SK-N-SH (cell line): ENCODE data around the gene CEP44.
"Not testable (repeated sequence)": the region's sequence is repeated elsewhere in the genome, so short reads cannot be mapped to it uniquely, and the experiment has no call there.

Source experiments
- CTCF ChIP-seq: fragments of 200-600 bp; sonication (generic); IDR thresholded peaks from 2 replicates; pipeline ENCODE4 v1.6.1; 2017; ENCODE audit warnings: antibody characterized with exemption, mild to moderate bottlenecking, moderate library complexity
- EP300 ChIP-seq, 2 experiments: IDR thresholded peaks; 2 replicates each; pipeline versions ENCODE4 v1.4.0 to v1.6.1; 2012; ENCODE audit warnings: borderline replicate concordance in 1 of 2, low read depth in 1 of 2, low read length in 1 of 2
- FOXM1 ChIP-seq: IDR thresholded peaks from 2 replicates; pipeline ENCODE4 v1.4.0; 2012; ENCODE audit warnings: low read depth, mild to moderate bottlenecking
- MAX ChIP-seq: IDR thresholded peaks from 2 replicates; pipeline ENCODE4 v1.4.0; 2012; ENCODE audit warnings: low read depth
- POLR2AphosphoS5 ChIP-seq: IDR thresholded peaks from 2 replicates; pipeline ENCODE4 v1.6.1; 2012; ENCODE audit warnings: low read depth, low read length
- RAD21 ChIP-seq: IDR thresholded peaks from 2 replicates; pipeline ENCODE4 v1.6.1; 2012; ENCODE audit warnings: mild to moderate bottlenecking, low read length
- USF1 ChIP-seq: IDR thresholded peaks from 2 replicates; pipeline ENCODE4 v1.4.0; 2012; ENCODE audit warnings: low read depth, borderline replicate concordance
- USF2 ChIP-seq: fragments of 150-350 bp; IDR thresholded peaks from 2 replicates; pipeline ENCODE4 v1.6.1; 2017; ENCODE audit warnings: antibody characterized with exemption, low read length, low read depth, borderline replicate concordance

DNA sequence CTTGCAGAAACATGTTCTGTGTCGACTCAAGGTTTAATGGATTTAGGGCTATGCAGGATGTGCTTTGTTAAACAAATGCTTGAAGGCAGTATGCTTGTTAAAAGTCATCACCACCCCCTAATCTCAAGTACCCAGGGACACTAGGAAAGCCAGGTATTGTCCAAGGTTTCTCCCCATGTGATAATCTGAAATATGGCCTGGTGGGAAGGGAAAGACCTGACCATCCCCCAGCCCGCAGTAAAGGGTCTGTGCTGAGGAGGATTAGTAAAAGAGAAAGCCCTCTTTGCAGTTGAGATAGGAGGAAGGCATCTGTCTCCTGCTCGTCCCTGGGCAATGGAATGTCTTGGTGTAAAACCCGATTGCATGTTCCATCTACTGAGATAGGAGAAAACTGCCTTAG lies 96.5 kb downstream of the CEP44 start:
- not testable (repeated sequence) for TF ChIP-seq RAD21; USF1; USF2; CTCF; MAX; EP300 (IDR thresholded peaks at IDR 0.05; ENCODE audit: borderline replicate concordance in 1 of 2, low read depth in 1 of 2, low read length in 1 of 2); FOXM1; POLR2AphosphoS5
